Osteoblast (primary cell): ENCODE measurements around the gene PFDN6. TPM values are rescaled to one million over a fixed set of nuclear protein-coding genes. Genes with fewer than 3 reads are reported as not detected.

Experiments
- DNase-seq: peaks from one replicate; pipeline ENCODE4 v3.0.0; 2011; ENCODE audit warnings: low spot score, mixed read lengths; ENCODE audit not compliant: insufficient read length; ENCODE audit errors: missing footprints
- H2AFZ ChIP-seq: 2 replicates; pipeline ENCODE4 v1.6.0; 2011; ENCODE audit warnings: mild to moderate bottlenecking, low read length
- H3K27ac ChIP-seq: 2 replicates; pipeline ENCODE4 v1.5.1; 2011; ENCODE audit warnings: mild to moderate bottlenecking, low read depth, low read length, moderate library complexity
- H3K27me3 ChIP-seq: 2 replicates; pipeline ENCODE4 v1.6.0; 2012; ENCODE audit warnings: mild to moderate bottlenecking, control low read depth, inconsistent platforms, low read length, moderate library complexity; ENCODE audit not compliant: insufficient read depth
- H3K36me3 ChIP-seq: 2 replicates; pipeline ENCODE4 v1.5.1; 2011; ENCODE audit warnings: mild to moderate bottlenecking, low read length, control low read depth, moderate library complexity; ENCODE audit not compliant: insufficient read depth
- H3K4me1 ChIP-seq: 2 replicates; pipeline ENCODE4 v1.5.1; 2011; ENCODE audit warnings: mild to moderate bottlenecking, low read length, control low read depth, moderate library complexity; ENCODE audit not compliant: insufficient read depth
- H3K4me2 ChIP-seq: 2 replicates; pipeline ENCODE4 v1.6.0; 2011; ENCODE audit warnings: mild to moderate bottlenecking, low read length; ENCODE audit not compliant: insufficient read depth
- H3K4me3 ChIP-seq: fragments of 200-600 bp; sonication (generic); 3 replicates; pipeline ENCODE4 v1.5.1; 2012; ENCODE audit warnings: mild to moderate bottlenecking, low read length, inconsistent platforms; ENCODE audit not compliant: insufficient read depth
- H3K79me2 ChIP-seq: 2 replicates; pipeline ENCODE4 v1.6.0; 2012; ENCODE audit warnings: mild to moderate bottlenecking, low read length, control low read depth, inconsistent platforms; ENCODE audit not compliant: insufficient read depth
- H3K9me3 ChIP-seq: 2 replicates; pipeline ENCODE4 v1.5.1; 2011; ENCODE audit warnings: low read depth, low read length, control low read depth
- H4K20me1 ChIP-seq: 2 replicates; pipeline ENCODE4 v1.6.0; 2012; ENCODE audit warnings: mild to moderate bottlenecking, low read length, control low read depth; ENCODE audit not compliant: insufficient read depth
- total RNA-seq: library from RNA; depleted of rRNA; stranded (reverse); fragments of >200 nt; gene quantifications from 2 replicates; pipeline ENCODE4 v1.2.3, GENCODE V29; 2012
- TF ChIP-seq, protein P1 (sequence below): IDR thresholded peaks from 2 replicates; pipeline ENCODE4 v1.5.1; 2011; ENCODE audit warnings: mild to moderate bottlenecking, low read depth, low read length, moderate library complexity; ENCODE audit errors: extremely low read depth

The PFDN6 gene
- total RNA-seq, 1 donor = 15.9 TPM

GRCh38 chr6:33329058-33329457 lies 39.7 kb downstream of the PFDN6 start:
- no peaks in the 10 kb centered on the region for H3K79me2 ChIP-seq
- no peak overlapping the region for H3K4me3 ChIP-seq
- no peaks in the 10 kb centered on the region for H3K27me3 ChIP-seq
- H3K4me2 ChIP-seq = no peak overlapping the region
- no peaks in the 10 kb centered on the region for H3K9me3 ChIP-seq
- H4K20me1 ChIP-seq = no peaks in the 10 kb centered on the region
- DNase-seq = peak; percentile 3
- TF ChIP-seq, protein P1, sequence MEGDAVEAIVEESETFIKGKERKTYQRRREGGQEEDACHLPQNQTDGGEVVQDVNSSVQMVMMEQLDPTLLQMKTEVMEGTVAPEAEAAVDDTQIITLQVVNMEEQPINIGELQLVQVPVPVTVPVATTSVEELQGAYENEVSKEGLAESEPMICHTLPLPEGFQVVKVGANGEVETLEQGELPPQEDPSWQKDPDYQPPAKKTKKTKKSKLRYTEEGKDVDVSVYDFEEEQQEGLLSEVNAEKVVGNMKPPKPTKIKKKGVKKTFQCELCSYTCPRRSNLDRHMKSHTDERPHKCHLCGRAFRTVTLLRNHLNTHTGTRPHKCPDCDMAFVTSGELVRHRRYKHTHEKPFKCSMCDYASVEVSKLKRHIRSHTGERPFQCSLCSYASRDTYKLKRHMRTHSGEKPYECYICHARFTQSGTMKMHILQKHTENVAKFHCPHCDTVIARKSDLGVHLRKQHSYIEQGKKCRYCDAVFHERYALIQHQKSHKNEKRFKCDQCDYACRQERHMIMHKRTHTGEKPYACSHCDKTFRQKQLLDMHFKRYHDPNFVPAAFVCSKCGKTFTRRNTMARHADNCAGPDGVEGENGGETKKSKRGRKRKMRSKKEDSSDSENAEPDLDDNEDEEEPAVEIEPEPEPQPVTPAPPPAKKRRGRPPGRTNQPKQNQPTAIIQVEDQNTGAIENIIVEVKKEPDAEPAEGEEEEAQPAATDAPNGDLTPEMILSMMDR = no peak
- no peak overlapping the region for H3K27ac ChIP-seq
- no peak overlapping the region for H2AFZ ChIP-seq
- no peaks in the 10 kb centered on the region for H3K36me3 ChIP-seq
- no peaks in the 10 kb centered on the region for H3K4me1 ChIP-seq

- H2AFZ ChIP-seq = no peak overlapping the region
- H3K36me3 ChIP-seq = no peaks in the 10 kb centered on the region
- DNase-seq = no peak
- no peak overlapping the region for H3K4me3 ChIP-seq
- TF ChIP-seq, protein P1 = no peak
- H3K27ac ChIP-seq = no peak overlapping the region
- H3K4me1 ChIP-seq = no peaks in the 10 kb centered on the region
- H3K4me2 ChIP-seq = no peak overlapping the region
- H4K20me1 ChIP-seq = no peaks in the 10 kb centered on the region
- H3K9me3 ChIP-seq = no peaks in the 10 kb centered on the region
- H3K79me2 ChIP-seq = no peaks in the 10 kb centered on the region
- no peaks in the 10 kb centered on the region for H3K27me3 ChIP-seq
Measured at GRCh38 chr6:33330736-33331135, 41.3 kb downstream of the PFDN6 start.

GRCh38 chr6:33333666-33334065 lies 44.3 kb downstream of the PFDN6 start:
- Histone ChIP-seq H3K36me3 (no peaks in the 10 kb centered on the region), H2AFZ (no peak overlapping the region), H3K4me1 (no peaks in the 10 kb centered on the region), H3K27ac (no peak overlapping the region), H4K20me1 (no peaks in the 10 kb centered on the region), H3K4me2 (no peak overlapping the region), H3K79me2 (no peaks in the 10 kb centered on the region), H3K27me3 (no peaks in the 10 kb centered on the region), H3K4me3 (no peak overlapping the region), H3K9me3 (no peaks in the 10 kb centered on the region)
- TF ChIP-seq, protein P1 = no peak
- DNase-seq = no peak

- Histone ChIP-seq H3K4me2 (no peak overlapping the region), H3K79me2 (no peaks in the 10 kb centered on the region), H3K27ac (no peak overlapping the region), H3K27me3 (peaks cover 3% of the 10 kb centered on the region), H3K4me1 (no peaks in the 10 kb centered on the region), H3K36me3 (no peaks in the 10 kb centered on the region), H2AFZ (no peak overlapping the region), H3K9me3 (no peaks in the 10 kb centered on the region), H3K4me3 (no peak overlapping the region), H4K20me1 (no peaks in the 10 kb centered on the region)
- no peak for DNase-seq
- TF ChIP-seq, protein P1 = no peak
Measured at GRCh38 chr6:33335916-33336315, 46.5 kb downstream of the PFDN6 start.
